ENCODE results near the gene MSI2.
A peak's percentile ranks its signal among the peaks of the same experiment; 100 is the strongest.

Gene MSI2

GRCh38 chr17:57247261-57247660 is 9.1 kb upstream of the MSI2 start:
- DNase-seq = no peak

GRCh38 chr17:57247913-57248312 is 8.4 kb upstream of the MSI2 start:
- DNase-seq = no peak

- DNase-seq = no peak
Observed at GRCh38 chr17:57249520-57249919, 6.8 kb upstream of the MSI2 start.

GRCh38 chr17:57251211-57251787 is 5.0 kb upstream of the MSI2 start:
- no peak for DNase-seq

- no peak for DNase-seq
Observed at GRCh38 chr17:57253362-57254065, 2.8 kb upstream of the MSI2 start.

- DNase-seq = no peak
Observed at GRCh38 chr17:57255182-57255775, 1.0 kb upstream of the MSI2 start.

GRCh38 chr17:57256708-57257112 is 387 bp downstream of the MSI2 start:
- peak; percentile 39 to 51 for DNase-seq

GRCh38 chr17:57257195-57257894 is 1.0 kb downstream of the MSI2 start:
- peak in 1 of 2 donors; percentile 18 for DNase-seq

- DNase-seq = no peak
Observed at GRCh38 chr17:57257895-57258851, 1.9 kb downstream of the MSI2 start.

GRCh38 chr17:57259306-57259705 is 3.0 kb downstream of the MSI2 start:
- DNase-seq = no peak

GRCh38 chr17:57259817-57260216 is 3.5 kb downstream of the MSI2 start:
- no peak for DNase-seq

- DNase-seq = no peak
Observed at GRCh38 chr17:57260325-57261083, 4.2 kb downstream of the MSI2 start.

- no peak for DNase-seq
Observed at GRCh38 chr17:57261084-57261461, 4.8 kb downstream of the MSI2 start.

- DNase-seq = no peak
Observed at GRCh38 chr17:57262557-57262956, 6.2 kb downstream of the MSI2 start.

GRCh38 chr17:57264250-57264649 is 7.9 kb downstream of the MSI2 start:
- no peak for DNase-seq

- DNase-seq = no peak
Observed at GRCh38 chr17:57264776-57265175, 8.5 kb downstream of the MSI2 start.

- no peak for DNase-seq
Observed at GRCh38 chr17:57266902-57267311, 10.6 kb downstream of the MSI2 start.

- DNase-seq = no peak
Observed at GRCh38 chr17:57268181-57268580, 11.9 kb downstream of the MSI2 start.

GRCh38 chr17:57269052-57269451 is 12.7 kb downstream of the MSI2 start:
- no peak for DNase-seq

GRCh38 chr17:57269598-57270255 is 13.4 kb downstream of the MSI2 start:
- no peak for DNase-seq

GRCh38 chr17:57270801-57271245 is 14.5 kb downstream of the MSI2 start:
- no peak for DNase-seq

All from activated CD4-positive, alpha-beta T cell treated with anti-CD3 and anti-CD28 coated beads for 4 hours (primary cell).